IMR-90 (cell line): ENCODE data around the gene AGO3. TPM values are rescaled to one million over a fixed set of nuclear protein-coding genes. Genes with fewer than 3 reads are reported as not detected.

Source experiments
- ATAC-seq: fragments of 200-7000 bp; cut with Tn5 transposase; 2 replicates; pipeline ENCODE4 v1.9.1; 2020; ENCODE audit warnings: low read depth, mild to moderate bottlenecking, moderate library complexity
- BruUV-seq: library from RNA; stranded (reverse); fragments of 400-500 nt; replicated peaks from 2 replicates; lab custom pipeline; 2021; lab: Mats Ljungman, UMichigan
- CTCF ChIA-PET: fragments of 300-600 bp; formaldehyde crosslinking; extraction: SDS; loops from one replicate; lab custom pipeline; 2021; ENCODE audit warnings: antibody characterized with exemption; lab: Yijun Ruan, JAX
- POLR2A ChIA-PET: fragments of 300-600 bp; sonication (Branson Sonifier 250); formaldehyde crosslinking; loops from one replicate; lab custom pipeline; 2022; ENCODE audit warnings: antibody characterized with exemption; ENCODE audit not compliant: unreplicated experiment; lab: Charles Lee
- DNase-seq: peaks from one replicate; pipeline ENCODE4 v3.0.0; 2013
- H2AFZ ChIP-seq: replicated peaks from 2 replicates; pipeline ENCODE3; 2013; ENCODE audit warnings: low read length, mild to moderate bottlenecking; ENCODE audit not compliant: poor library complexity
- H2AK5ac ChIP-seq: 2 replicates; pipeline ENCODE4 v1.6.1; 2013; ENCODE audit warnings: low read depth, low read length, inconsistent platforms
- H2AK9ac ChIP-seq: replicated peaks from 2 replicates; pipeline ENCODE3; 2013; ENCODE audit warnings: mild to moderate bottlenecking, low read depth, low read length, moderate library complexity; ENCODE audit not compliant: poor library complexity
- H2BK120ac ChIP-seq: 2 replicates; pipeline ENCODE4 v1.6.1; 2013; ENCODE audit warnings: low read depth, low read length, inconsistent platforms
- H2BK15ac ChIP-seq: 3 replicates; pipeline ENCODE4 v1.6.1; 2013; ENCODE audit warnings: low read depth, low read length, inconsistent platforms
- H2BK20ac ChIP-seq: 2 replicates; pipeline ENCODE4 v1.6.1; 2013; ENCODE audit warnings: low read depth, mild to moderate bottlenecking, inconsistent platforms, low read length, moderate library complexity
- H2BK5ac ChIP-seq: 2 replicates; pipeline ENCODE4 v1.6.1; 2013; ENCODE audit warnings: mild to moderate bottlenecking, low read depth, low read length, inconsistent platforms; ENCODE audit not compliant: poor library complexity, severe bottlenecking
- H3K14ac ChIP-seq: replicated peaks from 2 replicates; pipeline ENCODE4 v1.6.1; 2013; ENCODE audit warnings: low read depth, low read length, inconsistent platforms
- H3K18ac ChIP-seq: 2 replicates; pipeline ENCODE4 v1.6.1; 2013; ENCODE audit warnings: low read depth, low read length, control low read depth
- H3K23ac ChIP-seq: 2 replicates; pipeline ENCODE4 v1.6.1; 2013; ENCODE audit warnings: low read depth, low read length, inconsistent platforms
- H3K27ac ChIP-seq: 2 replicates; pipeline ENCODE4 v1.5.1; 2013; ENCODE audit warnings: mild to moderate bottlenecking, control low read depth, low read length; ENCODE audit not compliant: insufficient read depth
- H3K27me3 ChIP-seq: 2 replicates; pipeline ENCODE4 v1.6.1; 2013; ENCODE audit warnings: low read length; ENCODE audit not compliant: control insufficient read depth, insufficient read depth
- H3K36me3 ChIP-seq: 2 replicates; pipeline ENCODE4 v1.6.1; 2013; ENCODE audit warnings: low read length, mixed read lengths; ENCODE audit not compliant: control insufficient read depth, insufficient read depth
- H3K4ac ChIP-seq: 2 replicates; pipeline ENCODE4 v1.6.1; 2013; ENCODE audit warnings: low read depth, low read length, inconsistent platforms
- H3K4me1 ChIP-seq: 2 replicates; pipeline ENCODE4 v1.6.1; 2013; ENCODE audit warnings: low read length, mixed read lengths; ENCODE audit not compliant: control insufficient read depth, insufficient read depth
- H3K4me2 ChIP-seq: 2 replicates; pipeline ENCODE4 v1.6.1; 2013; ENCODE audit warnings: low read depth, mild to moderate bottlenecking, control low read depth, low read length, moderate library complexity
- H3K4me3 ChIP-seq: 2 replicates; pipeline ENCODE4 v1.5.1; 2013; ENCODE audit warnings: low read depth, mild to moderate bottlenecking, control low read depth, low read length, moderate library complexity; ENCODE audit not compliant: insufficient read depth
- H3K56ac ChIP-seq: 2 replicates; pipeline ENCODE4 v1.6.1; 2013; ENCODE audit warnings: low read length, inconsistent platforms; ENCODE audit not compliant: insufficient read depth; ENCODE audit errors: extremely low read depth
- H3K79me1 ChIP-seq, 2 experiments: 2 replicates each; pipeline ENCODE4 v1.6.1; 2013; ENCODE audit warnings: low read length in 2 of 2, inconsistent platforms in 1 of 2, low read depth in 1 of 2
- H3K9ac ChIP-seq: 2 replicates; pipeline ENCODE4 v1.6.1; 2013; ENCODE audit warnings: low read depth, low read length, control low read depth
- H3K9me1 ChIP-seq: 2 replicates; pipeline ENCODE4 v1.6.1; 2013; ENCODE audit warnings: low read length, inconsistent platforms; ENCODE audit not compliant: insufficient read depth
- H3K9me3 ChIP-seq: 2 replicates; pipeline ENCODE4 v1.6.1; 2013; ENCODE audit warnings: low read length; ENCODE audit not compliant: control insufficient read depth, insufficient read depth
- H4K20me1 ChIP-seq: 2 replicates; pipeline ENCODE4 v1.6.1; 2013; ENCODE audit warnings: low read length, inconsistent platforms; ENCODE audit not compliant: insufficient read depth
- H4K5ac ChIP-seq: 2 replicates; pipeline ENCODE4 v1.6.1; 2013; ENCODE audit warnings: mild to moderate bottlenecking, low read depth, low read length, control low read depth
- H4K8ac ChIP-seq, 2 experiments: 2 replicates each; pipeline ENCODE4 v1.6.1; 2013; ENCODE audit warnings: low read depth in 2 of 2, low read length in 2 of 2, control low read depth in 1 of 2, inconsistent platforms in 1 of 2
- H4K91ac ChIP-seq: 2 replicates; pipeline ENCODE4 v1.6.1; 2013; ENCODE audit warnings: low read depth, low read length, inconsistent platforms; ENCODE audit not compliant: insufficient read depth
- BHLHE40 ChIP-seq: fragments of 150-350 bp; IDR thresholded peaks from 2 replicates; pipeline ENCODE4 v1.6.1; 2016; ENCODE audit warnings: mild to moderate bottlenecking, low read depth, low read length
- CEBPB ChIP-seq: IDR thresholded peaks from 2 replicates; pipeline ENCODE4 v1.6.1; 2012; ENCODE audit warnings: low read depth, low read length, improper control_type of control experiment
- FOS ChIP-seq: fragments of 150-350 bp; IDR thresholded peaks from 2 replicates; pipeline ENCODE4 v1.6.1; 2016; ENCODE audit warnings: low read depth, low read length
- MAZ ChIP-seq: IDR thresholded peaks from 2 replicates; pipeline ENCODE4 v1.6.1; 2012; ENCODE audit warnings: low read depth, mild to moderate bottlenecking, low read length, improper control_type of control experiment, moderate library complexity, borderline replicate concordance
- RAD21 ChIP-seq: IDR thresholded peaks from 2 replicates; pipeline ENCODE4 v1.6.1; 2012; ENCODE audit warnings: low read length, improper control_type of control experiment
- RFX5 ChIP-seq: IDR thresholded peaks from 2 replicates; pipeline ENCODE4 v1.8.0; 2012; ENCODE audit warnings: low read depth, mild to moderate bottlenecking, low read length, moderate library complexity
- SMC3 ChIP-seq: fragments of 150-350 bp; IDR thresholded peaks from 2 replicates; pipeline ENCODE4 v1.6.1; 2016; ENCODE audit warnings: low read depth, mild to moderate bottlenecking, antibody characterized with exemption, low read length, moderate library complexity
- WGBS, 2 experiments: methylation state at CpG; one replicate each; pipeline versions ENCODE4 v1.1.5 to v1.1.7; 2013; ENCODE audit warnings: missing lambda C conversion rate in 2 of 2; ENCODE audit not compliant: insufficient read length in 1 of 2; ENCODE audit errors: extremely low coverage in 2 of 2; 5-methylcytosine and 5-hydroxymethylcytosine counted together
- dilution Hi-C: fragments of 300-500 bp; cut with HindIII; formaldehyde crosslinking; loops from one replicate; pipeline ENCODE4 v1.14.3; 2018; ENCODE audit warnings: low sequenced_read_pairs; ENCODE audit not compliant: unreplicated experiment
- in situ Hi-C: fragments of 300-500 bp; cut with MboI; formaldehyde crosslinking; loops from 3 replicates; pipeline ENCODE4 v1.14.3; 2019; ENCODE audit warnings: low sequenced_read_pairs, inconsistent platforms, mixed read lengths
- intact Hi-C: fragments of 100-400 bp; cut with micrococcal nuclease; formaldehyde crosslinking; loops from 2 replicates; pipeline ENCODE4 v1.10.0; 2022
- polyA plus RNA-seq, 3 experiments: library from polyadenylated mRNA; depleted of rRNA; stranded (reverse); fragments of >200 nt; gene quantifications; 2 replicates each; pipeline ENCODE4 v1.2.3, GENCODE V29; 2012; ENCODE audit warnings: low replicate concordance in 1 of 3
- total RNA-seq: library from RNA; depleted of rRNA; stranded (reverse); fragments of >200 nt; gene quantifications from 2 replicates; pipeline ENCODE4 v1.2.3, GENCODE V29; 2012
- TF ChIP-seq, protein P1 (sequence below): conservative IDR thresholded peaks from 2 replicates; pipeline ENCODE4 v1.5.1; 2012; ENCODE audit warnings: mild to moderate bottlenecking, low read depth, low read length, improper control_type of control experiment

AGO3 gene
- total and polyA plus RNA-seq, 2 of the 4 experiments (the other 2 are of a cell fraction): 8.9 to 25.6 TPM

GRCh38 chr1:36099681-36100341 is 168.9 kb downstream of the AGO3 start:
- 33% methylated on average over 3 of the region's 18 CpGs; no CpG with 5 or more reads in 1 of the 2 experiments for WGBS, 2 experiments
- Histone ChIP-seq H2AK9ac (peak overlapping the region; percentile 79), H2AFZ (peak overlapping the region; percentile 85), H3K56ac (no peak overlapping the region), H3K27ac (no peak overlapping the region), H3K4me1 (no peaks in the 10 kb centered on the region), H4K8ac (peak overlapping the region in 1 of 2 experiments; percentile 44; a peak in 2 of 4 replicates), H3K4me2 (no peak overlapping the region; the same call in 1 of the 2 replicates), H3K4me3 (no peak overlapping the region), H3K9me3 (no peaks in the 10 kb centered on the region), H3K14ac (no peak overlapping the region), H4K5ac (no peak overlapping the region), H3K18ac (no peak overlapping the region), H4K20me1 (no peaks in the 10 kb centered on the region), H4K91ac (no peak overlapping the region), H2BK15ac (no peak overlapping the region), H3K9ac (no peak overlapping the region), H3K4ac (no peak overlapping the region), H3K27me3 (no peaks in the 10 kb centered on the region), H2AK5ac (peak overlapping the region; percentile 36; the same call in 1 of the 2 replicates), H2BK120ac (peak overlapping the region; percentile 41; the same call in 1 of the 2 replicates), H3K79me1 (no peaks in the 10 kb centered on the region), H3K9me1 (no peaks in the 10 kb centered on the region), H3K23ac (no peak overlapping the region), H3K36me3 (peaks cover 2% of the 10 kb centered on the region; the same call in 1 of the 2 replicates), H2BK5ac (no peak overlapping the region), H2BK20ac (no peak overlapping the region)
- intact Hi-C loops (loop anchor here (1.0 to 10.0 kb wide), 6 partner anchors 34 to 321 kb away; no protein-coding TSS in a partner anchor), dilution Hi-C loops (no loop called here), in situ Hi-C loops (loop anchor here (5.0 to 25.0 kb wide), 2 partner anchors 87 to 312 kb away; no protein-coding TSS in a partner anchor)
- peak; percentile 94 for ATAC-seq
- peak; percentile 73 for DNase-seq
- BruUV-seq: no TSS peak
- CTCF ChIA-PET: interaction anchor here (0.6 to 1.7 kb wide), 3 partner anchors 35 to 196 kb away, joined by 3 to 11 read pairs (median 3); no protein-coding TSS in a partner anchor
- TF ChIP-seq SMC3 (peak; percentile 97), FOS (no peak), RFX5 (no peak), RAD21 (peak; percentile 98), MAZ (peak; percentile 55; the same call in 1 of the 2 replicates), CEBPB (no peak), BHLHE40 (no peak)
- TF ChIP-seq, protein P1, sequence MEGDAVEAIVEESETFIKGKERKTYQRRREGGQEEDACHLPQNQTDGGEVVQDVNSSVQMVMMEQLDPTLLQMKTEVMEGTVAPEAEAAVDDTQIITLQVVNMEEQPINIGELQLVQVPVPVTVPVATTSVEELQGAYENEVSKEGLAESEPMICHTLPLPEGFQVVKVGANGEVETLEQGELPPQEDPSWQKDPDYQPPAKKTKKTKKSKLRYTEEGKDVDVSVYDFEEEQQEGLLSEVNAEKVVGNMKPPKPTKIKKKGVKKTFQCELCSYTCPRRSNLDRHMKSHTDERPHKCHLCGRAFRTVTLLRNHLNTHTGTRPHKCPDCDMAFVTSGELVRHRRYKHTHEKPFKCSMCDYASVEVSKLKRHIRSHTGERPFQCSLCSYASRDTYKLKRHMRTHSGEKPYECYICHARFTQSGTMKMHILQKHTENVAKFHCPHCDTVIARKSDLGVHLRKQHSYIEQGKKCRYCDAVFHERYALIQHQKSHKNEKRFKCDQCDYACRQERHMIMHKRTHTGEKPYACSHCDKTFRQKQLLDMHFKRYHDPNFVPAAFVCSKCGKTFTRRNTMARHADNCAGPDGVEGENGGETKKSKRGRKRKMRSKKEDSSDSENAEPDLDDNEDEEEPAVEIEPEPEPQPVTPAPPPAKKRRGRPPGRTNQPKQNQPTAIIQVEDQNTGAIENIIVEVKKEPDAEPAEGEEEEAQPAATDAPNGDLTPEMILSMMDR: peak; percentile 92
- POLR2A ChIA-PET: no interaction called here
